Measurements from ENCODE around the gene CNNM3.

DNA sequence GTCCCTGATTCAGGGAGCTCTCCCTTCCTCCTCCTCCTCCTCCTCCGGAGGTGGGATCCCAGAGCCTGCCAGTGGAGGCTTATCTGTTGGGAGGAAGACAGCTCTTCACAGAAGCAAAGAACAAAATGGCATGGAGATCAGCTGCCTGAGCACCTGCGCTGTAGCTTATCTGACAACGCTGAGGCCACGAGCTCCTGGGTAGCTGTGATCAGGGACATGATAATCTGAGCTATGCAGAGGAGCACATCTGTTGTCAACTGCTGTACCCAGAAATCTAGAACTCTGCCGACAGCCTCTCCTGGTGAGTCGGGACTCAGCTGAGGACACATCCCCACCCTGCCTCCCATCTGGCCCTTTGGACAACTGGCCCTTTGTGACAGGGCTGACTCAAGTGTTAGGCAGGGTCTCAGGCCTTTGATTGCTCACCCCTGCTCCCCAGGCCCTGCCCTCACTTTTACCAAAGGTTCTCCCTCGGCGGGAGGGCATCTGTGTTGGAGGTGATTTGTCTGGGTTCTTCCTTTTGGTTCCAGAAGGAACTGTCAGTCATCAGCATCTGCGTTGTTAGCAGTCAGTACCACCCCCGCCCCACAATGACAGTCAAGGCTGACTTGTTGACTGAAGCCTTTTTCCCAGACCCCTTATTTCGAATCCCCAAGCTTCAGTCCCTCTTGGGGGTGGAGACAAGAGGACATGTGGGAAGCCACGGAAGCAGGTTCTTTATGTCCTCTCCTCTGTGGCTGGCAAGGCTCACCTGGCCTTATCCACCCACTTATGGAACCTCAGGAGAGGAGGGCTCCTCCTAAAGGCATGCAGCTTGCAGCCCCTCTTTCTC is 5.9 kb upstream of the CNNM3 start:
- TF ChIP-seq CTCF (IDR thresholded peaks at IDR 0.05): no peak
- no peak for TF ChIP-seq POLR2A (IDR thresholded peaks at IDR 0.05)
